Panc1 (cell line): ENCODE results near the gene GNAQ. TPM values are rescaled to one million over a fixed set of nuclear protein-coding genes. Genes with fewer than 3 reads are reported as not detected.

Source experiments
- ATAC-seq: fragments of 200-7000 bp; cut with Tn5 transposase; 2 replicates; pipeline ENCODE4 v1.9.1; 2020; ENCODE audit warnings: mild to moderate bottlenecking, moderate library complexity
- BruUV-seq: library from RNA; stranded (reverse); fragments of 400-500 nt; replicated peaks from 2 replicates; lab custom pipeline; 2021; lab: Mats Ljungman, UMichigan
- CTCF ChIA-PET: fragments of 300-600 bp; sonication (Branson Sonifier 250); formaldehyde crosslinking; loops from one replicate; lab custom pipeline; 2022; ENCODE audit warnings: antibody characterized with exemption; lab: Charles Lee
- POLR2A ChIA-PET: fragments of 300-600 bp; sonication (Branson Sonifier 250); formaldehyde crosslinking; loops from one replicate; lab custom pipeline; 2022; ENCODE audit warnings: antibody characterized with exemption; lab: Charles Lee
- DNase-seq: peaks from one replicate; pipeline ENCODE4 v3.0.0-alpha.2; 2010; ENCODE audit warnings: low read depth, low spot score
- H3K27ac ChIP-seq: 2 replicates; pipeline ENCODE4 v1.5.1; 2011; ENCODE audit warnings: mild to moderate bottlenecking, low read length, inconsistent platforms
- H3K27me3 ChIP-seq: fragments of 200-500 bp; sonication (Bioruptor generic); 2 replicates; pipeline ENCODE4 v1.6.0; 2014; ENCODE audit warnings: low read length, inconsistent platforms; ENCODE audit not compliant: control insufficient read depth, insufficient read depth
- H3K36me3 ChIP-seq: fragments of 200-500 bp; sonication (Bioruptor generic); 2 replicates; pipeline ENCODE4 v1.5.1; 2014; ENCODE audit warnings: inconsistent platforms, mild to moderate bottlenecking, low read length, moderate library complexity; ENCODE audit not compliant: control insufficient read depth, insufficient read depth
- H3K4me1 ChIP-seq: 2 replicates; pipeline ENCODE4 v1.5.1; 2011; ENCODE audit warnings: inconsistent platforms, mild to moderate bottlenecking, low read length, moderate library complexity; ENCODE audit not compliant: control insufficient read depth, insufficient read depth
- H3K4me3 ChIP-seq, 2 experiments: 2 replicates each; pipeline ENCODE4 v1.5.1; 2011 to 2012; ENCODE audit warnings: low read depth in 2 of 2, low read length in 2 of 2, mild to moderate bottlenecking in 2 of 2, inconsistent platforms in 1 of 2, moderate library complexity in 1 of 2
- H3K9me3 ChIP-seq: fragments of 200-500 bp; sonication (Bioruptor generic); 2 replicates; pipeline ENCODE4 v1.5.1; 2014; ENCODE audit warnings: low read depth, mild to moderate bottlenecking, inconsistent platforms, low read length, moderate library complexity; ENCODE audit not compliant: control insufficient read depth, insufficient read depth
- POLR2AphosphoS5 ChIP-seq: IDR thresholded peaks from 2 replicates; pipeline ENCODE4 v1.6.1; 2012; ENCODE audit warnings: mild to moderate bottlenecking, low read depth, low read length, moderate library complexity
- in situ Hi-C: cut with HindIII; loops from 2 replicates; pipeline ENCODE4 v1.10.0; 2016; ENCODE audit warnings: low sequenced_read_pairs, low pct_unique_long_range_greater_than_20kb
- intact Hi-C: fragments of 100-400 bp; cut with micrococcal nuclease; formaldehyde crosslinking; loops from one replicate; pipeline ENCODE4 v1.10.0; 2022; ENCODE audit not compliant: unreplicated experiment
- total RNA-seq: library from RNA; stranded (reverse); gene quantifications from one replicate; pipeline ENCODE4 v1.2.1, GENCODE V29; 2021; ENCODE audit not compliant: unreplicated experiment
- TF ChIP-seq, protein P1 (sequence below), 2 experiments: IDR thresholded peaks; 2 replicates each; pipeline ENCODE4 v1.6.1; 2011 to 2012; ENCODE audit warnings: low read depth in 2 of 2, control low read depth in 1 of 2, low read length in 1 of 2, mild to moderate bottlenecking in 1 of 2, moderate library complexity in 1 of 2; ENCODE audit not compliant: insufficient read depth in 1 of 2
- TF ChIP-seq, protein P2 (sequence below): fragments of 450-650 bp; IDR thresholded peaks from 2 replicates; pipeline ENCODE4 v1.5.1; 2017; ENCODE audit warnings: mild to moderate bottlenecking

The GNAQ gene
- total RNA-seq, 1 experiment from 2014 or later, result 34.5 TPM

DNA sequence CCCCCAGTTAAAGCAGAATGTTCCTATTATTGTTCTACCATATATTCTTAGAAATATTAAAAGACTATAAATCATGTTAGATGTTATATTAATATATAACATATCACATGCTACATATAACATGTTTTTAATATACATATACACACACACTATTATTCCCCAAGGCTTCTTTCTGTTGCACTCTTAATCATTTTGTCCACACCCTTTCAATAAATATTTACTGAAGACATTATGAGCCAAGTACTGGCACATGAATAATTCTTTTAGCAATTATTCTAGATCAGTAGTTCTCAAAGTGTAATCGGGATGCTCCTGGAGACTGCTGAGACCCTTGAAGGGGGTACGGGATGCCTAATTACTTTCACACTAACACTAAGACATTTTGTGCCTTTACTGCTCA lies 143.9 kb downstream of the GNAQ start:
- BruUV-seq, result no TSS peak
- Histone ChIP-seq H3K4me1 (no peaks in the 10 kb centered on the region), H3K27me3 (no peaks in the 10 kb centered on the region), H3K4me3 (no peak overlapping the region), H3K27ac (no peak overlapping the region), H3K9me3 (no peaks in the 10 kb centered on the region), H3K36me3 (no peaks in the 10 kb centered on the region)
- POLR2A ChIA-PET, result no interaction called here
- CTCF ChIA-PET, result no interaction called here
- DNase-seq, result no peak
- intact Hi-C loops, result no loop called here
- ATAC-seq, result no peak
- TF ChIP-seq, protein P1, sequence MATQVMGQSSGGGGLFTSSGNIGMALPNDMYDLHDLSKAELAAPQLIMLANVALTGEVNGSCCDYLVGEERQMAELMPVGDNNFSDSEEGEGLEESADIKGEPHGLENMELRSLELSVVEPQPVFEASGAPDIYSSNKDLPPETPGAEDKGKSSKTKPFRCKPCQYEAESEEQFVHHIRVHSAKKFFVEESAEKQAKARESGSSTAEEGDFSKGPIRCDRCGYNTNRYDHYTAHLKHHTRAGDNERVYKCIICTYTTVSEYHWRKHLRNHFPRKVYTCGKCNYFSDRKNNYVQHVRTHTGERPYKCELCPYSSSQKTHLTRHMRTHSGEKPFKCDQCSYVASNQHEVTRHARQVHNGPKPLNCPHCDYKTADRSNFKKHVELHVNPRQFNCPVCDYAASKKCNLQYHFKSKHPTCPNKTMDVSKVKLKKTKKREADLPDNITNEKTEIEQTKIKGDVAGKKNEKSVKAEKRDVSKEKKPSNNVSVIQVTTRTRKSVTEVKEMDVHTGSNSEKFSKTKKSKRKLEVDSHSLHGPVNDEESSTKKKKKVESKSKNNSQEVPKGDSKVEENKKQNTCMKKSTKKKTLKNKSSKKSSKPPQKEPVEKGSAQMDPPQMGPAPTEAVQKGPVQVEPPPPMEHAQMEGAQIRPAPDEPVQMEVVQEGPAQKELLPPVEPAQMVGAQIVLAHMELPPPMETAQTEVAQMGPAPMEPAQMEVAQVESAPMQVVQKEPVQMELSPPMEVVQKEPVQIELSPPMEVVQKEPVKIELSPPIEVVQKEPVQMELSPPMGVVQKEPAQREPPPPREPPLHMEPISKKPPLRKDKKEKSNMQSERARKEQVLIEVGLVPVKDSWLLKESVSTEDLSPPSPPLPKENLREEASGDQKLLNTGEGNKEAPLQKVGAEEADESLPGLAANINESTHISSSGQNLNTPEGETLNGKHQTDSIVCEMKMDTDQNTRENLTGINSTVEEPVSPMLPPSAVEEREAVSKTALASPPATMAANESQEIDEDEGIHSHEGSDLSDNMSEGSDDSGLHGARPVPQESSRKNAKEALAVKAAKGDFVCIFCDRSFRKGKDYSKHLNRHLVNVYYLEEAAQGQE (IDR thresholded peaks at IDR 0.05; ENCODE audit: insufficient read depth in 1 of 2, low read depth in 2 of 2, low read length in 1 of 2), result no peak
- in situ Hi-C loops, result no loop called here

DNA sequence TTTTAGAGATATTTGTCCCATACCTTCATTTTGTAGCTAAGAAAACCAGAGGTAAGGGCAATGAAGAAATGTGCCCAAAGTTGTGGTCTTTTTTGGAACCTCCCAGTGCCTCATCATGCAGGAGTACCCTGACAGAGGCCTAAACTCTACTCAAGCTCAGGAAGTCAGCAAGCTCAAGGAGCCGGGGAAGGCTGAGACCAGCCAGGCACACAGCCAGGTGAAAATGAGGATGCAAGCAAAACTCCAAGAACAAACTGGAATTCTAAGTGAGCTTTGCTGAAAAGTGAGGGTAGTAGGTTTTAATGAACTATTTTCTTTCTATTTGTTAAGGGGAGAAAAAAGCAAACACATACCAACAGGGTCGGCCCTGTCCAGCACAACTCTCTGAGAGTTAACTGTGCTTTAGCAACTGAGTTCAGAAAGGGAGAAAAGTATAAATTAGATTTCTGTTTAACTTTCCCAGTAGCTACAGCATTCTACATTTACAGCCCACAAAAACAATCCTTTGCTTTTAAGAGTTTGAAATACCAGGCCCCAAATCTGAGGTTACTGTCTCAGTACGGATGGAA lies 146.4 kb downstream of the GNAQ start:
- H3K4me1 ChIP-seq, result no peaks in the 10 kb centered on the region
- TF ChIP-seq POLR2AphosphoS5, result no peak
- TF ChIP-seq, protein P1 (IDR thresholded peaks at IDR 0.05; ENCODE audit: insufficient read depth in 1 of 2, low read depth in 2 of 2, low read length in 1 of 2), result no peak
- TF ChIP-seq, protein P2, sequence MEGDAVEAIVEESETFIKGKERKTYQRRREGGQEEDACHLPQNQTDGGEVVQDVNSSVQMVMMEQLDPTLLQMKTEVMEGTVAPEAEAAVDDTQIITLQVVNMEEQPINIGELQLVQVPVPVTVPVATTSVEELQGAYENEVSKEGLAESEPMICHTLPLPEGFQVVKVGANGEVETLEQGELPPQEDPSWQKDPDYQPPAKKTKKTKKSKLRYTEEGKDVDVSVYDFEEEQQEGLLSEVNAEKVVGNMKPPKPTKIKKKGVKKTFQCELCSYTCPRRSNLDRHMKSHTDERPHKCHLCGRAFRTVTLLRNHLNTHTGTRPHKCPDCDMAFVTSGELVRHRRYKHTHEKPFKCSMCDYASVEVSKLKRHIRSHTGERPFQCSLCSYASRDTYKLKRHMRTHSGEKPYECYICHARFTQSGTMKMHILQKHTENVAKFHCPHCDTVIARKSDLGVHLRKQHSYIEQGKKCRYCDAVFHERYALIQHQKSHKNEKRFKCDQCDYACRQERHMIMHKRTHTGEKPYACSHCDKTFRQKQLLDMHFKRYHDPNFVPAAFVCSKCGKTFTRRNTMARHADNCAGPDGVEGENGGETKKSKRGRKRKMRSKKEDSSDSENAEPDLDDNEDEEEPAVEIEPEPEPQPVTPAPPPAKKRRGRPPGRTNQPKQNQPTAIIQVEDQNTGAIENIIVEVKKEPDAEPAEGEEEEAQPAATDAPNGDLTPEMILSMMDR, result no peak
- ChIA-PET CTCF (no interaction called here), POLR2A (no interaction called here)
- DNase-seq (no peak), ATAC-seq (no peak)
- H3K9me3 ChIP-seq, result no peaks in the 10 kb centered on the region
- intact Hi-C loops (no loop called here), in situ Hi-C loops (no loop called here)
- no TSS peak for BruUV-seq
- no peak overlapping the region for H3K4me3 ChIP-seq
- no peaks in the 10 kb centered on the region for H3K36me3 ChIP-seq
- H3K27ac ChIP-seq, result no peak overlapping the region
- no peaks in the 10 kb centered on the region for H3K27me3 ChIP-seq
